ENCODE results near the gene FAM83G.

- no peak for TF ChIP-seq CTCF (IDR thresholded peaks at IDR 0.05)
- no peak for TF ChIP-seq POLR2A (IDR thresholded peaks at IDR 0.05)
Observed at GRCh38 chr17:18925187-18925586, 79.4 kb downstream of the FAM83G start.

Data from testis (tissue), 2 donors.